M059J (cell line): Measurements from ENCODE around the gene PURB. TPM values are rescaled to one million over a fixed set of nuclear protein-coding genes. Genes with fewer than 3 reads are reported as not detected.
"Not testable (repeated sequence)": the region's sequence is repeated elsewhere in the genome, so short reads cannot be mapped to it uniquely, and the experiment has no call there.

Experiments
- DNase-seq: peaks from one replicate; pipeline ENCODE4 v3.0.0-alpha.2; 2012; ENCODE audit warnings: low read depth
- total RNA-seq: library from RNA; depleted of rRNA; stranded (reverse); fragments of >200 nt; shearing (Covaris generic); gene quantifications from 2 replicates; pipeline ENCODE4 v1.2.3, GENCODE V29; 2014; rRNA removed

PURB gene
- total RNA-seq, 1 experiment from 2014 or later, result 30.5 TPM

- DNase-seq, result peak; percentile 44
Observed at GRCh38 chr7:44853391-44853790, 31.9 kb downstream of the PURB start.

GRCh38 chr7:44852590-44852989, 32.7 kb downstream of the PURB start:
- DNase-seq, result no peak

- peak; percentile 51 for DNase-seq
Observed at GRCh38 chr7:44849885-44850544, 35.3 kb downstream of the PURB start.

GRCh38 chr7:44849259-44849884, 36.0 kb downstream of the PURB start:
- no peak for DNase-seq

- DNase-seq, result peak; percentile 100
Observed at GRCh38 chr7:44847920-44848634, 37.3 kb downstream of the PURB start, which contains the start of gene H2AZ2. Gene H2AZ2 (minus strand): TSS chr7:44848087. CDS start chr7:44847971, 116 bp downstream.

GRCh38 chr7:44847509-44847919, 37.8 kb downstream of the PURB start:
- peak; percentile 86 for DNase-seq

DNA sequence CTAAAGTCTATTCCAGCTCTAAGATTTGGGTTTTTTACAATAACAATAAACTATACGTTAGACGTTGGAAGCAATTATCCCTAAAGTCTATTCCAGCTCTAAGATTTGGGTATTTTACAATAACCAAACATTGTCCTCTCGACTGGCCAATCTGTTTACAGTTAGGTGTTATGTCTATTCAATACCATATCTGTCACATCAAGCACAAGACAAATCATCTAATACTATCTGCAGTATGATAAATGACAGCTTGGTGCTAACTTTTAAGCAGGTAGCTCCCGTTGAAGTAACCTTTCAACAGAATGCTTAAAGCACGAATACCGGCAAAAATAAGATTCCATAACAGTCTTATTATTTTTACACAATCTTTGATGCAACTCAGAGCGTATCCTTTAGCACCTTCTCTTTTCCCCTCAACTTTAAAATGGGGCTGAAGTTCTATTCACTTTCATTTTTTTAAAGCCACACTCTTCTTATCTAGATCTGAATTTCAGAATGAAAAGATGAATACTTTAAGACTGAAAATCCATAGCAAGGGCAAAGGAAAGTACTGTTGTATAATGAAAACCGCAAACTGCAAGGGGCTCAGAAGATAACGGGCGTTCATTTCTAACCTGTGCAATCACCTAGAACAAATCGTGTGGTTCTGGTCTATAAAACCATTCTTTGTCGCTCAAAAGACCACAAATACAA, 38.4 kb downstream of the PURB start:
- DNase-seq, result peak; percentile 10

- DNase-seq, result not testable (repeated sequence)
Observed at GRCh38 chr7:44846390-44846789, 38.9 kb downstream of the PURB start.

DNA sequence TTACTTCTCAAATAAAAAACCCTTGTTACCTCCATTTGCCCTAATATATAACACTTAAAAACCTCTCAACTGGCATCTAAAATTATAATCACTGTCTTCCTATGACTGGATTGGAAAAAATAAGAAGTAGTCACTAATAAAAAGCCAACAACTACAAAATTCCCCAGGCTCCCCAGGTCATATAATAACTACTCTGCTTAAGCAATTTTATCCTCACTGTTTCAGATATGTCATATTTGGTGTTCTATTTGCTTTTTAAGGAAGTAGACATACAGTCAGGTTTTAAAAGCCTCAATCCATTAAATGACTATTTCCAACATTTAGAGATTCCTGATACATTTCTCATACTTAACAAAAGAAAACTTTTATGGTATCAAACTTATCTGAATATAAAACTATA, 39.9 kb downstream of the PURB start:
- no peak for DNase-seq

GRCh38 chr7:44843440-44843839, 41.9 kb downstream of the PURB start:
- DNase-seq, result not testable (repeated sequence)

DNA sequence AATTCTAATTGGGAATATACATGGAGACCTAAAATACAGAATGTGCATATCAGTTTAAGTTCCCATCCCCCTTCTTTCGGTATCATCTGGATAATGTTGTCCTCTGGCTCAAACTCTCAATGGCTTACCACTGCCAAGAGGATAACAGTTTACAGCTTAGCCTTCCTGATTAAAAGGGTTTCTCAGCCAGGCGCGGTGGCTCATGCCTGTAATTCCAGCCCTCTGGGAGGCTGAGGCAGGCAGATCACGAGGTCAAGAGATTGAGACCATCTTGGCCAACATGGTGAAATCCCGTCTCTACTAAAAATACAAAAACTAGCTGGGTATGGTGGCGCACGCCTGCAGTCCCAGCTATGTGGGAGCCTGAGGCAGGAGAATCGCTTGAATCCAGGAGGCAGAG, 42.7 kb downstream of the PURB start:
- not testable (repeated sequence) for DNase-seq

- DNase-seq, result no peak
Observed at GRCh38 chr7:44838751-44839150, 46.6 kb downstream of the PURB start.

GRCh38 chr7:44827567-44827966, 57.8 kb downstream of the PURB start:
- DNase-seq, result no peak

Other genes starting within 250 kb of the PURB start
- 6.2 and 11.4 TPM in 2 replicates for gene ZMIZ2, start 136.7 kb downstream of the PURB start, total RNA-seq
- 4,190 and 5,216 TPM in 2 replicates for gene PPIA, start 88.8 kb downstream of the PURB start, total RNA-seq
- 502 and 524 TPM in 2 replicates for gene H2AZ2, start 37.4 kb downstream of the PURB start, total RNA-seq
- gene MYO1G, start 93.5 kb upstream of the PURB start, total RNA-seq, result not detected in 2 replicates
- gene CCM2, start 114.7 kb upstream of the PURB start, total RNA-seq, result 44.4 and 71.1 TPM in 2 replicates
- gene NACAD, start 203.4 kb upstream of the PURB start, total RNA-seq, result 0.54 and 3.2 TPM in 2 replicates
- 55.3 and 66.6 TPM in 2 replicates for gene TBRG4, start 226.2 kb upstream of the PURB start, total RNA-seq